K562 (cell line): ENCODE results near the gene DNPEP.

Experiments used
- EP300 ChIP-seq: IDR thresholded peaks from 2 replicates; pipeline ENCODE4 v1.6.1; 2012; ENCODE audit warnings: low read length, improper control_type of control experiment
- MCM7 ChIP-seq, 2 experiments: fragments of 450-650 bp; IDR thresholded peaks; 2 replicates each; pipeline ENCODE4 v1.6.1; 2016 to 2018
- PHF21A ChIP-seq: fragments of 450-650 bp; IDR thresholded peaks from 2 replicates; pipeline ENCODE4 v1.6.1; 2017; ENCODE audit warnings: low read depth, borderline replicate concordance
- TCF7 ChIP-seq: sonication (generic); IDR thresholded peaks from 2 replicates; pipeline ENCODE4 v1.6.1; 2016; ENCODE audit warnings: antibody characterized with exemption, borderline replicate concordance

- TF ChIP-seq EP300: no peak
- no peak for TF ChIP-seq PHF21A
- TF ChIP-seq MCM7 (IDR thresholded peaks at IDR 0.05): no peak
- no peak for TF ChIP-seq TCF7
Observed at GRCh38 chr2:219415580-219416234, 28.0 kb upstream of the DNPEP start.
